Activated B cell treated with CpG ODN at 0.5 μM for 24 hours (primary cell): ENCODE results near the gene NKX2-2. TPM values are rescaled to one million over a fixed set of nuclear protein-coding genes. Genes with fewer than 3 reads are reported as not detected.

Experiments used
- ATAC-seq: fragments of 200-7000 bp; cut with Tn5 transposase; one replicate; pipeline ENCODE4 v1.10.0; 2021; ENCODE audit warnings: low read depth, mild to moderate bottlenecking, moderate library complexity
- CTCF ChIA-PET: fragments of 350-600 bp; sonication (Branson Sonifier 250); formaldehyde crosslinking; loops from one replicate; lab custom pipeline; 2021; ENCODE audit warnings: antibody characterized with exemption; lab: Charles Lee
- POLR2A ChIA-PET: fragments of 350-600 bp; sonication (Branson Sonifier 250); formaldehyde crosslinking; loops from one replicate; lab custom pipeline; 2021; ENCODE audit warnings: antibody characterized with exemption; lab: Charles Lee
- DNase-seq: peaks from one replicate; pipeline ENCODE4 v3.0.0; 2022
- H3K27ac Mint-ChIP-seq: one replicate; pipeline ENCODE4 v1.8.0; 2020; ENCODE audit warnings: mixed read lengths
- H3K27me3 Mint-ChIP-seq: one replicate; pipeline ENCODE4 v1.8.0; 2021; ENCODE audit warnings: mixed read lengths
- H3K36me3 Mint-ChIP-seq: one replicate; pipeline ENCODE4 v1.8.0; 2021; ENCODE audit warnings: low read depth, mixed read lengths
- H3K4me1 Mint-ChIP-seq: one replicate; pipeline ENCODE4 v1.8.0; 2021; ENCODE audit warnings: mixed read lengths
- H3K4me3 Mint-ChIP-seq: one replicate; pipeline ENCODE4 v1.8.0; 2020; ENCODE audit warnings: mild to moderate bottlenecking, mixed read lengths
- H3K9me3 Mint-ChIP-seq: one replicate; pipeline ENCODE4 v1.8.0; 2020; ENCODE audit warnings: mixed read lengths
- CTCF ChIP-seq: fragments of 200-600 bp; IDR thresholded peaks from one replicate; pipeline ENCODE4 v1.8.0; 2022; ENCODE audit warnings: antibody characterized with exemption, mild to moderate bottlenecking
- intact Hi-C: fragments of 100-400 bp; cut with micrococcal nuclease; formaldehyde crosslinking; loops from one replicate; pipeline ENCODE4 v1.15.1; 2024
- total RNA-seq: library from RNA; stranded (reverse); gene quantifications from 2 replicates; pipeline ENCODE4 v1.2.3, GENCODE V29; 2022

Gene NKX2-2
- total RNA-seq, 1 donor from 2014 or later, result not detected

GRCh38 chr20:21509079-21509596 is 4.7 kb downstream of the NKX2-2 start:
- ChIA-PET CTCF (interaction anchor here (2.5 kb wide), 1 partner anchor 273 kb away, joined by 6 read pairs; no protein-coding TSS in a partner anchor), POLR2A (no interaction called here)
- no peak overlapping the region for H3K4me3 Mint-ChIP-seq
- intact Hi-C loops, result loop anchor here (2.0 to 10.0 kb wide), 3 partner anchors 108 to 1147 kb away; no protein-coding TSS in a partner anchor
- H3K4me1 Mint-ChIP-seq, result peaks cover 45% of the 10 kb centered on the region
- DNase-seq (no peak), ATAC-seq (no peak)
- TF ChIP-seq CTCF, result no peak
- H3K9me3 Mint-ChIP-seq, result no peaks in the 10 kb centered on the region
- no peaks in the 10 kb centered on the region for H3K36me3 Mint-ChIP-seq
- H3K27me3 Mint-ChIP-seq, result peaks cover 60% of the 10 kb centered on the region
- H3K27ac Mint-ChIP-seq, result no peak overlapping the region

- H3K27ac Mint-ChIP-seq, result no peak overlapping the region
- POLR2A ChIA-PET, result no interaction called here
- H3K4me3 Mint-ChIP-seq, result no peak overlapping the region
Measured at GRCh38 chr20:21508230-21509078, 5.4 kb downstream of the NKX2-2 start.

GRCh38 chr20:21507400-21508229 is 6.2 kb downstream of the NKX2-2 start:
- no peaks in the 10 kb centered on the region for H3K36me3 Mint-ChIP-seq
- DNase-seq (no peak), ATAC-seq (no peak)
- intact Hi-C loops, result loop anchor here (2.0 to 10.0 kb wide), 4 partner anchors 107 to 1145 kb away; no protein-coding TSS in a partner anchor
- H3K4me3 Mint-ChIP-seq, result no peak overlapping the region
- no peak overlapping the region for H3K27ac Mint-ChIP-seq
- peaks cover 68% of the 10 kb centered on the region for H3K27me3 Mint-ChIP-seq
- no peaks in the 10 kb centered on the region for H3K9me3 Mint-ChIP-seq
- no peak for TF ChIP-seq CTCF
- ChIA-PET CTCF (interaction anchor here (6.4 kb wide), 1 partner anchor 271 kb away, joined by 79 read pairs; no protein-coding TSS in a partner anchor), POLR2A (no interaction called here)
- H3K4me1 Mint-ChIP-seq, result peaks cover 38% of the 10 kb centered on the region

More at GRCh38 chr20:21508230-21509078, 5.4 kb downstream of the NKX2-2 start:
- Mint-ChIP-seq H3K4me1 (peaks cover 43% of the 10 kb centered on the region), H3K27me3 (peaks cover 62% of the 10 kb centered on the region), H3K36me3 (no peaks in the 10 kb centered on the region), H3K9me3 (no peaks in the 10 kb centered on the region)
- TF ChIP-seq CTCF, result no peak
- CTCF ChIA-PET, result interaction anchor here (2.5 to 6.4 kb wide), 2 partner anchors 272 kb away, joined by 6 to 79 read pairs; no protein-coding TSS in a partner anchor
- DNase-seq (no peak), ATAC-seq (no peak)
- intact Hi-C loops, result loop anchor here (2.0 to 10.0 kb wide), 3 partner anchors 108 to 1146 kb away; no protein-coding TSS in a partner anchor

GRCh38 chr20:21505810-21506530 is 7.9 kb downstream of the NKX2-2 start:
- ChIA-PET CTCF (interaction anchor here (0.6 to 6.4 kb wide), 19 partner anchors 15 to 1422 kb away, joined by 3 to 79 read pairs (median 3); no protein-coding TSS in a partner anchor), POLR2A (no interaction called here)
- Mint-ChIP-seq H3K27me3 (peaks cover 63% of the 10 kb centered on the region), H3K9me3 (no peaks in the 10 kb centered on the region), H3K36me3 (no peaks in the 10 kb centered on the region), H3K27ac (no peak overlapping the region), H3K4me1 (peaks cover 28% of the 10 kb centered on the region), H3K4me3 (no peak overlapping the region)
- no peak for TF ChIP-seq CTCF
- DNase-seq (peak; percentile 51), ATAC-seq (peak; percentile 66)
- intact Hi-C loops, result loop anchor here (1.0 to 10.0 kb wide), 7 partner anchors 270 to 1421 kb away; no protein-coding TSS in a partner anchor
